Measurements from ENCODE around the gene CDK17.

CDK17 gene

GRCh38 chr12:96236221-96236822 lies 163.9 kb downstream of the CDK17 start:
- no CpG with 5 or more reads among the region's 18 CpGs for WGBS (ENCODE audit: extremely low coverage, insufficient coverage, insufficient read length)

GRCh38 chr12:96235484-96235826 lies 164.8 kb downstream of the CDK17 start:
- Histone ChIP-seq H4K12ac (ENCODE audit: low read depth, low read length) (no peak overlapping the region), H3K4me1 (ENCODE audit: control insufficient read depth in 1 of 2, insufficient read depth in 2 of 2, low read length in 2 of 2) (peaks cover 25 to 32% of the 10 kb centered on the region in 2 experiments), H3K4ac (ENCODE audit: low read depth, low read length) (no peak overlapping the region), H3K9me3 (ENCODE audit: insufficient read depth, low read depth, low read length) (no peaks in the 10 kb centered on the region), H2BK5ac (ENCODE audit: low read depth, low read length, poor library complexity) (no peak overlapping the region), H3K36me3 (ENCODE audit: control insufficient read depth in 1 of 2, insufficient read depth in 2 of 2, low read length in 2 of 2) (peaks cover 15% of the 10 kb centered on the region in 2 experiments), H4K8ac (ENCODE audit: low read depth, low read length) (no peak overlapping the region), H2BK12ac (ENCODE audit: low read length) (no peak overlapping the region), H3K27me3 (ENCODE audit: insufficient read depth, low read length) (no peaks in the 10 kb centered on the region), H4K91ac (ENCODE audit: low read depth, low read length) (no peak overlapping the region), H2AFZ (ENCODE audit: insufficient read depth, low read length, poor library complexity) (no peak overlapping the region), H2BK120ac (ENCODE audit: insufficient read depth, low read length, poor library complexity) (no peak overlapping the region), H3K4me3 (ENCODE audit: low read depth, low read length) (no peak overlapping the region), H3K27ac (ENCODE audit: low read depth, low read length) (no peak overlapping the region), H3K18ac (ENCODE audit: low read length) (no peak overlapping the region), H3K79me1 (ENCODE audit: low read length) (no peaks in the 10 kb centered on the region), H3K4me2 (ENCODE audit: low read length) (no peak overlapping the region), H3K14ac (ENCODE audit: low read length) (no peak overlapping the region), H2AK5ac (ENCODE audit: low read length) (no peak overlapping the region), H3K79me2 (ENCODE audit: control insufficient read depth, insufficient read depth, low read length, poor library complexity) (no peaks in the 10 kb centered on the region), H3K23ac (ENCODE audit: low read length) (no peak overlapping the region), H3K9ac (ENCODE audit: low read length) (no peak overlapping the region)
- DNase-seq: no peak
- WGBS (ENCODE audit: extremely low coverage, insufficient coverage, insufficient read length): no CpG with 5 or more reads among the region's 5 CpGs

More at GRCh38 chr12:96236221-96236822, 163.9 kb downstream of the CDK17 start:
- Histone ChIP-seq H3K27ac (ENCODE audit: low read depth, low read length) (no peak overlapping the region), H3K9me3 (ENCODE audit: insufficient read depth, low read depth, low read length) (no peaks in the 10 kb centered on the region), H3K36me3 (ENCODE audit: control insufficient read depth in 1 of 2, insufficient read depth in 2 of 2, low read length in 2 of 2) (peaks cover 15% of the 10 kb centered on the region in 2 experiments), H2AK5ac (ENCODE audit: low read length) (no peak overlapping the region), H4K8ac (ENCODE audit: low read depth, low read length) (no peak overlapping the region), H4K12ac (ENCODE audit: low read depth, low read length) (no peak overlapping the region), H3K9ac (ENCODE audit: low read length) (peak overlapping the region; percentile 24), H3K18ac (ENCODE audit: low read length) (no peak overlapping the region), H3K4me3 (ENCODE audit: low read depth, low read length) (no peak overlapping the region), H2AFZ (ENCODE audit: insufficient read depth, low read length, poor library complexity) (no peak overlapping the region), H2BK12ac (ENCODE audit: low read length) (no peak overlapping the region), H4K91ac (ENCODE audit: low read depth, low read length) (no peak overlapping the region), H3K79me2 (ENCODE audit: control insufficient read depth, insufficient read depth, low read length, poor library complexity) (no peaks in the 10 kb centered on the region), H3K79me1 (ENCODE audit: low read length) (no peaks in the 10 kb centered on the region), H2BK120ac (ENCODE audit: insufficient read depth, low read length, poor library complexity) (no peak overlapping the region), H3K4me1 (ENCODE audit: control insufficient read depth in 1 of 2, insufficient read depth in 2 of 2, low read length in 2 of 2) (peaks cover 24 to 30% of the 10 kb centered on the region in 2 experiments), H3K14ac (ENCODE audit: low read length) (no peak overlapping the region), H3K27me3 (ENCODE audit: insufficient read depth, low read length) (no peaks in the 10 kb centered on the region), H3K4me2 (ENCODE audit: low read length) (no peak overlapping the region), H3K4ac (ENCODE audit: low read depth, low read length) (no peak overlapping the region), H2BK5ac (ENCODE audit: low read depth, low read length, poor library complexity) (no peak overlapping the region), H3K23ac (ENCODE audit: low read length) (no peak overlapping the region)
- no peak for DNase-seq

GRCh38 chr12:96234591-96235483 lies 165.4 kb downstream of the CDK17 start:
- H3K79me2 ChIP-seq (ENCODE audit: control insufficient read depth, insufficient read depth, low read length, poor library complexity): no peaks in the 10 kb centered on the region
- no peak overlapping the region for H2AK5ac ChIP-seq (ENCODE audit: low read length)
- no peak overlapping the region for H3K9ac ChIP-seq (ENCODE audit: low read length)
- H4K12ac ChIP-seq (ENCODE audit: low read depth, low read length): no peak overlapping the region
- no peak overlapping the region for H3K27ac ChIP-seq (ENCODE audit: low read depth, low read length)
- no peak for DNase-seq
- no peak overlapping the region for H3K14ac ChIP-seq (ENCODE audit: low read length)
- H4K8ac ChIP-seq (ENCODE audit: low read depth, low read length): no peak overlapping the region
- H2BK5ac ChIP-seq (ENCODE audit: low read depth, low read length, poor library complexity): no peak overlapping the region
- H3K4ac ChIP-seq (ENCODE audit: low read depth, low read length): no peak overlapping the region
- H3K4me2 ChIP-seq (ENCODE audit: low read length): no peak overlapping the region
- H3K18ac ChIP-seq (ENCODE audit: low read length): no peak overlapping the region
- no peaks in the 10 kb centered on the region for H3K27me3 ChIP-seq (ENCODE audit: insufficient read depth, low read length)
- no CpG with 5 or more reads among the region's 22 CpGs for WGBS (ENCODE audit: extremely low coverage, insufficient coverage, insufficient read length)
- H3K9me3 ChIP-seq (ENCODE audit: insufficient read depth, low read depth, low read length): no peaks in the 10 kb centered on the region
- H3K23ac ChIP-seq (ENCODE audit: low read length): no peak overlapping the region
- H3K4me1 ChIP-seq (ENCODE audit: control insufficient read depth in 1 of 2, insufficient read depth in 2 of 2, low read length in 2 of 2): peaks cover 25 to 29% of the 10 kb centered on the region in 2 experiments
- H2BK12ac ChIP-seq (ENCODE audit: low read length): no peak overlapping the region
- H2AFZ ChIP-seq (ENCODE audit: insufficient read depth, low read length, poor library complexity): no peak overlapping the region
- H3K36me3 ChIP-seq (ENCODE audit: control insufficient read depth in 1 of 2, insufficient read depth in 2 of 2, low read length in 2 of 2): peaks cover 15% of the 10 kb centered on the region in 2 experiments
- no peak overlapping the region for H3K4me3 ChIP-seq (ENCODE audit: low read depth, low read length)
- no peak overlapping the region for H2BK120ac ChIP-seq (ENCODE audit: insufficient read depth, low read length, poor library complexity)
- no peaks in the 10 kb centered on the region for H3K79me1 ChIP-seq (ENCODE audit: low read length)
- no peak overlapping the region for H4K91ac ChIP-seq (ENCODE audit: low read depth, low read length)

- H3K4me3 ChIP-seq (ENCODE audit: low read depth, low read length): no peak overlapping the region
- no peak overlapping the region for H4K91ac ChIP-seq (ENCODE audit: low read depth, low read length)
- no peak overlapping the region for H3K18ac ChIP-seq (ENCODE audit: low read length)
- no CpG with 5 or more reads among the region's 15 CpGs for WGBS (ENCODE audit: extremely low coverage, insufficient coverage, insufficient read length)
- H2BK12ac ChIP-seq (ENCODE audit: low read length): no peak overlapping the region
- H3K14ac ChIP-seq (ENCODE audit: low read length): no peak overlapping the region
- H3K79me1 ChIP-seq (ENCODE audit: low read length): no peaks in the 10 kb centered on the region
- H3K36me3 ChIP-seq (ENCODE audit: control insufficient read depth in 1 of 2, insufficient read depth in 2 of 2, low read length in 2 of 2): peaks cover 15% of the 10 kb centered on the region in 2 experiments
- no peaks in the 10 kb centered on the region for H3K79me2 ChIP-seq (ENCODE audit: control insufficient read depth, insufficient read depth, low read length, poor library complexity)
- no peak overlapping the region for H4K12ac ChIP-seq (ENCODE audit: low read depth, low read length)
- H2AFZ ChIP-seq (ENCODE audit: insufficient read depth, low read length, poor library complexity): no peak overlapping the region
- H3K27ac ChIP-seq (ENCODE audit: low read depth, low read length): no peak overlapping the region
- H2BK120ac ChIP-seq (ENCODE audit: insufficient read depth, low read length, poor library complexity): no peak overlapping the region
- H4K8ac ChIP-seq (ENCODE audit: low read depth, low read length): no peak overlapping the region
- no peaks in the 10 kb centered on the region for H3K27me3 ChIP-seq (ENCODE audit: insufficient read depth, low read length)
- no peak overlapping the region for H3K4ac ChIP-seq (ENCODE audit: low read depth, low read length)
- H3K9me3 ChIP-seq (ENCODE audit: insufficient read depth, low read depth, low read length): no peaks in the 10 kb centered on the region
- no peak for DNase-seq
- H3K23ac ChIP-seq (ENCODE audit: low read length): no peak overlapping the region
- H2AK5ac ChIP-seq (ENCODE audit: low read length): no peak overlapping the region
- H3K4me1 ChIP-seq (ENCODE audit: control insufficient read depth in 1 of 2, insufficient read depth in 2 of 2, low read length in 2 of 2): peaks cover 19 to 25% of the 10 kb centered on the region in 2 experiments
- no peak overlapping the region for H3K9ac ChIP-seq (ENCODE audit: low read length)
- H3K4me2 ChIP-seq (ENCODE audit: low read length): no peak overlapping the region
- no peak overlapping the region for H2BK5ac ChIP-seq (ENCODE audit: low read depth, low read length, poor library complexity)
Observed at GRCh38 chr12:96233939-96234461, 166.2 kb downstream of the CDK17 start.

Data from trophoblast cell (in vitro differentiated cells and primary cell).